DND-41 (cell line): ENCODE results near the gene KIAA1549.

Experiments
- CTCF ChIP-seq: IDR thresholded peaks from 2 replicates; pipeline ENCODE4 v1.5.1; 2012; ENCODE audit warnings: borderline replicate concordance, low read length, moderate library complexity, mild to moderate bottlenecking; ENCODE audit not compliant: poor library complexity, severe bottlenecking; ENCODE audit errors: extremely low read depth
- EZH2 ChIP-seq: IDR thresholded peaks from 3 replicates; pipeline ENCODE4 v1.6.1; 2012; ENCODE audit warnings: borderline replicate concordance, low read depth, mild to moderate bottlenecking, moderate library complexity, low read length, inconsistent platforms; ENCODE audit not compliant: severe bottlenecking

- TF ChIP-seq CTCF (no peak), EZH2 (no peak)
Observed at GRCh38 chr7:138898802-138899201, 82.4 kb downstream of the KIAA1549 start.
